Limb (tissue), 2 donors: Measurements from ENCODE around the gene PRLHR.

ENCODE experiments used
- DNase-seq, 2 donors: peaks; one replicate each; pipeline ENCODE4 v3.0.0-alpha.2; 2016; ENCODE audit errors: extremely low spot score in 2 of 2

Gene PRLHR

DNA sequence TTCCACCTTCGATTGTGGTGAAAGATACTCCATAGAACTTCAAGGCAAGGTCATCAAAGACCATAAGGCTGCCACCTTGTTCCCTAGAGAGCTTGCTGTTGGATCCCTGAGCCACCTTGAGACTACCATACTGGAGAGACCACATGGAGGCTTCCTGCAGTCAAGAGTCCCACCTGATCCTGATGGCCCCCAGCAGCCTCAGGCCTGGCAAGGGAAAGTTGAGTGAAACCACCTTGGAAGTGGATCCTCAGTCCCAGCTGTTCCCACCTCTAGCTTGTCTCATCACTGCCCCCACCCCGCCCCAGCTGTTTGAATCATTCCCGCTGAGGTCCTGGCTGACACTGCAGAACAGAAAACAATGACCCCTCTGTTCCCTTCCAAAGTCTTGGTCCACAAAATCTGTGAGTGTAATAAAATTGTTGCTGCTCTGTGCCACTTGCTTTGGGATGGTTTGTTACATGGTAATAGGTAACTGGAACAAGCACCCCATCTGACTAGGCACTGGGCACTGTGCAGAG lies 32.0 kb downstream of the PRLHR start:
- DNase-seq: no peak

DNA sequence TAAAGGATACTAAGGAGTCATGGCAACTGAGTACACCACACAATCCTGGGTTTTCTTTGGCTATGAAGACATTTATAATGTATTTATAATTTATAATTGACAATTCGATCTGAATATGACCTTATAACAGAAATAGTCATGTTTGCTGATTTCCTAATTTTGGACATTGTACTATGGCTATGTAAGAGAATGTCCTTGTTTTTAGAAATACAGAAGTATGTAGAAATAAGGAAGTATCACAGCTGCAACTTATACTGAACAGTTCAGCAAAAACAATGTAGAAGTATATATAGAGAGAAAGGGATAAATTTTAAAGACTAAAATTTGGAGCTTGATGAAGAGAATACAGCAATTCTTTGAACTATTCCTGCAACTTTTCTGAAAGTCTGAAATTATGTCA lies 32.6 kb downstream of the PRLHR start:
- no peak for DNase-seq

DNA sequence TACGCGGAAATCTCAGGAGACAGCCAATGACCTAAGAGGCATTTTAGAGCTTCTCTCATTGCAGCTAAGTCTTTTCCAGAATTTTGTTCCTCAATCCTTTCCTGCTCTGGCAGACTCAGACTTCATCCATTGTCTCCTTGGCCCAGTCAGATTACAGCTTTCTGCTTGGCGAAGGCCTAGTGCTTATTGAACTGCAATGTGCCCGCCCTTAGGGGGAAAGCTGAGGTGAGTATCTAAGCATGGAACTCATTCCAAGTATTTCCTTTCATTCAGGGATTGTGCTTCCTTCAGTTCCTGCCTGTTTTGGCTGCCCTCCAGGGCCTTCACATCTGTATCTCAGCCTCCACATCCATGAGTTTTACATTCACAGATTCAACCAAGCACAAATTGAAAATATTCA lies 37.5 kb downstream of the PRLHR start:
- DNase-seq: no peak

DNA sequence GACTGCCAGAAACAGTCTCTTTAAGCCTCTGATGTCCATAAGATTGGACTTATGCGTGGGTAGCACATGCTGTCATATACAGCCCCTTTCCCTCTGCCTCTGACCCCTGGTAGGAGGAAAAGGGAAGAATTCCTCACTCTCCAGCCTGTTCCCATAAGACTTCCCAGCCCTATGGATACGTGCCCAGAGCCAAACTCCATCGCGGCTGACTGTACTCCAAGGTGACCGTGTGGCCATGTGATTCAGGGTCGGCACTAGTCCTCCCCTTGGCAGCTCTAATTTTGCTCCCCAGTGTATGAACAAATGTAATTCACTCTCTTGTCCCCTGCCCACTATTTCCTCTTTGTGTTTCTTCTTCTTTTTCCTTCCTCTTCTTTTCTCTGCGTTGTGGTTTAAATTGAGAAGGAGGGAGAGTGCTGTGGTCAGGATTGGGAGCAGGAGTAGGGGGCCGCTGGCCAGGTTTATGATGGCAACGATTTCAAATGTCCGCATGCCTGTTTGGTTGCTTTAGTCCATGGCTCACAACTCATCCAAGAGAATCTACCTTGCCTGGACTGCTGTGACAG lies 43.8 kb downstream of the PRLHR start:
- no peak for DNase-seq

GRCh38 chr10:118547282-118547681 lies 48.2 kb downstream of the PRLHR start:
- DNase-seq: no peak

DNA sequence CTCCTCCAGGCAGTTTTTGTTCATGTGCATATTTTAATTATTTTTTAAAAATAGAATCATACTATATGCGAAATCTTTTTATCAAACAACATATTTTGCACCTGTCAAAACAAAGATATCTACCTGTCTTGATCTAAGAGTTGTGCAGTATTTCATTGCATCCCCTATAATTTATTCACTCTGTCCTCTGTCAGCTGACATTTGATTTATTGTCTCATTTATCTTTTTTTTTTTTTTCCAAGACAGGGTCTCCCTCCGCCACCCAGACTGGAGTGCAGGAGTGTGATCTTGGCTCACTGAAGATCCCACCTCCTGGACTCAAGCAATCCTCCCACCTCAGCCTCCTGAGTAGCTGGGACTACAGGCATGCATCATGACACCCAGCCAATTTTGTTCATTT lies 49.0 kb downstream of the PRLHR start:
- no peak for DNase-seq

GRCh38 chr10:118545381-118545780 lies 50.1 kb downstream of the PRLHR start:
- no peak for DNase-seq

GRCh38 chr10:118544401-118544948 lies 51.0 kb downstream of the PRLHR start:
- DNase-seq: no peak

- no peak for DNase-seq
Observed at GRCh38 chr10:118543714-118544400, 51.6 kb downstream of the PRLHR start.

- no peak for DNase-seq
Observed at GRCh38 chr10:118542745-118543144, 52.7 kb downstream of the PRLHR start.

GRCh38 chr10:118542205-118542604 lies 53.2 kb downstream of the PRLHR start:
- no peak for DNase-seq

GRCh38 chr10:118541718-118542117 lies 53.7 kb downstream of the PRLHR start:
- no peak for DNase-seq
